GM19193 (cell line): ENCODE data around the gene ARHGAP22.

Experiments used
- POLR2A ChIP-seq: IDR thresholded peaks from 4 replicates; pipeline ENCODE4 v1.6.1; 2011; ENCODE audit not compliant: insufficient read depth, insufficient read length; ENCODE audit errors: extremely low read depth

ARHGAP22 gene

DNA sequence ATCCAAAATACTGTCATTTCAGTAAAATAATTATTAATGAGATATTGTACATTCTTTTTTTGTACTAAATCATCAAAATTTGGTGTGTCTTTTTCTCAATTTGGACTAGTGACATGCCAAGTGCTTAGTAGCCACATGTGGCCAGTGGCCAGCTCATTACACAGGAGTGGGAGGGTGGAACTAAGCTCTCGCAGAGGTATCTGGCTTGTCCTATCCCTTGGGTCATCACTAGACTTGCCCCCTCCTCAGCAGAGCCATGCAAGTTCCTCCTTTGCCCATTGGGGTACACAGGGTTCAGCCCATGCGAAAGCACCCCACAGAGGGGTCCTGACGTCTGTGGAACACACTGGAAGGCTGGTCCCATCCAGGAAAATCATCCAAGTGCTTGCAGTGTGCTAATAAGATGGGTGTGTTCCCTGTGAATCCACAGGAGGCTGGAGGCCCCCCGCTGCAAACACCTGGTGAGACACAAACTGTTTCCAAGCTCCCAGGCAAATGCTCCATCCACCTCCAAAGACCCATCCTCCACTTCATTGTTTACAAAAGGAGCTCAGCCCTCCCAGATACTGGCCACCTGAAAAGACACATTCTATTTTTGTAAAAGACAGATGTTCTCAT lies 1.3 kb downstream of the ARHGAP22 start:
- no peak for TF ChIP-seq POLR2A

DNA sequence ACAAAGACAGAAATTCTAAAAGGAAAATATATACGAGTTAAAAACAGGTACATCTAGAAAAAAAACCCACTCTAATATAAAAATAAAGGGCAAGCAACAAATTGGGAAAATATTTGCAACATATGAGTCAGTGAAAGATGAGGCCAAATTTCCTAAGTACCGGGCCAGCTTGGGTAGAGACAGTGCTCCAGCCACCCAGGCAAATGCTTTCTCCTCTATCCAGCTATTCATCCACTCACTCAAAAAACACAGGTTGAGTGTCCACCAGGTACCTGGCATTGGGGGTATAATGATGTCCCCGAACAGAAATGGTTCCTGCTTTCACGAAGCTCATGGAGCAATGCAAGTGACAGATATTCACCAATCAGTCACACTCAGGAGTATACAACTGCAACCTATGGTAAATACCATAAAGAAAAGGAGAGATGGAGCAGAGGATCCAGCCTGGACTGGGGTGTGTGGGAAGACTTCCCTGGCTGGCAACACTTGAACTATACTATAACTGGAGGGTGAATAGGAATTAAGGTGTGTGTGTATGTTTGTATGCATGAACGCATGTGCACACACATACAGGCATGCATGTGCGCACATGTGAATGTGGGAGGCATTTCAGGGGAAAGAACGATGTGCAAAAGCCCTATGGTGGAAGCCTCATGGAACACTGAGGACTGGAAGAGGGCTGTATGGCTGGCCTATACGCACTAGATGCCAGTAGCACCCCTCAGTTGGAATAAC lies 2.3 kb downstream of the ARHGAP22 start:
- no peak for TF ChIP-seq POLR2A

DNA sequence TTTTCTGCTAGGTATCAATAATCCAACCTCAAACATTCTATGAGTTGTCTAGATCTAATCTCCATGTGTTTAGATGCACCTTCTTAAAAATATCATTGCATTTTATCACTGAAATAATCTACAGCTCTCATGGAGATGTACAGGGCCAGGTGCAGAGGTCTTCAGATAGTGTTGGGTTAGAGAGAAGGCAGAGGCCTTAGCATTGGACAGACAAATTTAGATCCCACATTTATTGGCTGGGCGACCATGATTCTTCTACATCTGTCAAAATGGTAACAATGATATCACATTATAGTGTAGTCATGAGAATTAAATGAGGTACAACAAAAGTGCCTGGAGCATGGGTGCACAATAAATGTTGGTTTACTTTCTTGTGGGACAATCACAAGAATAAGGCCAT lies 3.1 kb downstream of the ARHGAP22 start:
- TF ChIP-seq POLR2A = no peak

DNA sequence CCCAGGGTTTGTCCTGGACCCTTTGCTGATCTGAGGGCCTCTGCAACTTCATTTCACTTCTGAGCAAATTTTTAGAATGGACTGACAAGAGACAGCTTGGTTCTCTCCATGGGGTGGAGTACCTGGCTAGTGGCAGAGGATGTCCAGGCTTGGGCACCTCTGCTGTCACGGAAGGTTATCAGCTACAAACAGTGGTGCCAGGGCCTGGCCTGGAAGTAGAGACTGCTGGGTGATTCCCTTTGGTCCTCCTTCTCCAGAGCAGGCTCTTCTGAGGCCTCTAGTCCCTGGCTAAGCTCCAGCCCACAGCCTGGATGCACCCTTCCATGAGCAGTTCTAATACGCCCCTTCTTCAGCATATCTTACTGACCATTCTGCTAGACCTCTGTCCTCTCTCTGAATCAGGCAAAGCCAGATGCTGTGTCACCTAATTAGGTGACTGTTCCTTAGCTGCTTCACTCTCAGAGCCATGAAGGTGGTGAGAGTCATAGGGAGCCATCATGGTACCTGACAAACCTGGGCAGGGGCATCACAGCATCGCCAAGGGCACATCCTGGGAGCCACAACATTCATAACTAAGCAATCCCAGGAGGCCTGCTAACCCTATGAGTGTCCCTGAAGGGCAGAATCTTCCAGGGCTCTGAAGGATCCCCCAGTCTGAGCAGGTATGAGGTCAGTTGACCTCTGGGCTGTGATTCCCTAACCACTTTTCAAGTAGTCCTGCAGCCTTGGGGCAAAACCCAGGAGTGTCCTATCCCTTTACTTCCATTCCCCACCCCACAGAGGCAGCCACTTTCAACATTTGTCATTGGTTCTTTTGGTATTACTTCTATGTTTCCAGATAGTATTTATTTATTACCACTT lies 4.0 kb downstream of the ARHGAP22 start:
- no peak for TF ChIP-seq POLR2A

DNA sequence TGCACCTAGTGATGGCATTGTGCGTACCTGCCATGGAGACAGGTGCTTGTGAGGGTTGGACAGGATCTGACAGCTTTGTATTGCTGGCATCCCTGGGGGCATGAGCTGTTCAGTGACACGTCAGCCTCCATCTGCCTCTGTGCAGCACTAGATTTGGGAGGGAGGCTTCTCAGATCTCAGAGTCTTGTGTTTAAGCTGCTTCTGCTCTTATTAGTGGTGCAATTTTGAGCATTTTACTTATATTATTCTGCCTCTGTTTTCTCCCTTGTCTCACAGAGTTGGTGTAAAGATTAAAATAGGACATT lies 5.1 kb downstream of the ARHGAP22 start:
- no peak for TF ChIP-seq POLR2A

DNA sequence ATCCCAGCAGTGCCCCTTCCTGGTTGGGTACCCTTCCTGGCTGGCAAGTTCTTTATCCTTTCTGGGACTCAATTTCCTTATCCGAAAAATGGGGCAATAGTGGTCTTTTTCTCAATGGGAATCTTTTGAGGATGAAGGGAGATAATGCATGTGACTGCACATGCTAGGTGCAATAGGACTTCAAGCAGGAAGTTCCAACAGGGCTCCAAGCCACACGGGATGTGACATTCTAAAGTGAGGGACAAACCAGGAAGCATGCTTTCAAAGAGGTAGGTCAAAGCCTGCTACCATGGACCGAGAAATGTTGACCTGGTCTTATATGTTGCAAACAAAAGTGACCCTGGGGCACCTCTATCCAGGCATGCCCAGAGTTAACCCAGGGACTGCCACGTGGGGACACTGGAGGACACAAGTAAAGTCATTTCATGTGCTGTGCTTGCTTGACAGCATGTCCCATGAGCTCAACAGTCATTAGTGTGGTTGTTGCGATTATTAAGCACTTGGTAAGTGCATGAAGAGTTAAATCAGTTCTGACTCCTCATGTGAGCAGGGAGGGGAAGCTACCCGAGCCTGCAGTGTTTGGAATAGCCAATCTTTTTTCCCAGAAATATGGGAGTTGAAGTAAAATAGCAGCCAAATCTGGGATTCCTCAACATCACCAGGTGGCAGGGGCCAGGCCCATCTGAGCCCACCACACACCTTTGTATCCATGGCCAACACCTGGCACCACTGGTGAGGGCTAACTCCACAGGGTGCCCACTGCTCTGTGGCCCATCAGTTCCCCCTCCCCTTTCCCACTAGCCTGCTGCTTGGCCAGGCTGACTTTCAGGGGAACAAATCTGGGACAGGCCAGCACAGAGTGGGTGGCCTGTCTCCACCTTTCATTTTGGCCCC lies 5.7 kb downstream of the ARHGAP22 start:
- TF ChIP-seq POLR2A = no peak

DNA sequence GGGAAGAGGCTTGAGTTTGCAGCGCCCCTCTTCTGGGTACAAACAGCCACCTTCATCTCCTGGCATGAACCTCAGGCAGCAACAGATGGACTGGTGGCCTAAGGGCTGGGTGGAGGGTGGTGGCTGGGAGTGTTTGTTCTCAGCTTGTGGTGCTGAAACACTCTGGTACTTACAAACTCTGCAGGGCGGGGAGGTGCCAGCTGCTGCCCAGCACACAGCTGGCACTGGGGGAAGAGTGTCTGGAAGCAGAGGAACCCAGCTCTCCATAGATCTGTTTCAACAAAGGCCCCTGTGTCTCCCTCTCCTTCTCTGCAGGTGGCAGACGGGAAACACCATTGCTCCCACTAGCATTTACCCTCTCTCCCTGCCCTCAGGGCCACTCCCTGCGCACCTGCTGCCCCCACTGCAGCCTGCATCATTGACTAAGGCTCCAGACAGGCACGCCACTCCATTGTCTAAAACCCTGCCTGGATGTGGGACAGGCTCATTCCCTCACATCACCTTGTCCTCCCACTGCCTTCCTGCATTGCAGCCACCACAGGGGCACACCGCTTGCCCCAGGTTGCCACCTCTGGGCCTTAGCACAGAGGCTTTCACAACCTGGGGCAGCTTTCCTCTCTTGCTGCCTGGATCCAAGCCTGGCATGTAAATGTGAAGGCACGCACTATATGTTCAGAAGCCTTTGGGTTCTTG lies 6.5 kb downstream of the ARHGAP22 start:
- TF ChIP-seq POLR2A = no peak

DNA sequence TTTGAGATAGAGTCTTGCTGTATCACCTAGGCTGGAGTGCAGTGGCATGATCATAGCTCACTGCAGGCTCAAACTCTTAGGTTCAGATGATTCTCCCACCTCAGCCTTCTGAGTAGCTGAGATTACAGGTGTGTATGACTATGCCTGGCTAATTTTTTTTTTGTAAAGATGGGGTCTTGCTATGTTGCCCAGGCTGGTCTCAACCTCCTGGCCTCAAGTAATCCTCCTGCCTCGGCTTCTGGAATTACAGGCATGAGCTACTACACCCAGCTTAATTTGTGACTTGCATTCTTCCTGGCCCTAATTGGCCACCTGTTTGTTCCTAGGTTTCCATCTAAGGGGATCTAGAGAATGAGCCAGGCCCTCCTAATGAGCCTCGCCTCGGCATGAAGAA lies 9.3 kb downstream of the ARHGAP22 start:
- TF ChIP-seq POLR2A = no peak

DNA sequence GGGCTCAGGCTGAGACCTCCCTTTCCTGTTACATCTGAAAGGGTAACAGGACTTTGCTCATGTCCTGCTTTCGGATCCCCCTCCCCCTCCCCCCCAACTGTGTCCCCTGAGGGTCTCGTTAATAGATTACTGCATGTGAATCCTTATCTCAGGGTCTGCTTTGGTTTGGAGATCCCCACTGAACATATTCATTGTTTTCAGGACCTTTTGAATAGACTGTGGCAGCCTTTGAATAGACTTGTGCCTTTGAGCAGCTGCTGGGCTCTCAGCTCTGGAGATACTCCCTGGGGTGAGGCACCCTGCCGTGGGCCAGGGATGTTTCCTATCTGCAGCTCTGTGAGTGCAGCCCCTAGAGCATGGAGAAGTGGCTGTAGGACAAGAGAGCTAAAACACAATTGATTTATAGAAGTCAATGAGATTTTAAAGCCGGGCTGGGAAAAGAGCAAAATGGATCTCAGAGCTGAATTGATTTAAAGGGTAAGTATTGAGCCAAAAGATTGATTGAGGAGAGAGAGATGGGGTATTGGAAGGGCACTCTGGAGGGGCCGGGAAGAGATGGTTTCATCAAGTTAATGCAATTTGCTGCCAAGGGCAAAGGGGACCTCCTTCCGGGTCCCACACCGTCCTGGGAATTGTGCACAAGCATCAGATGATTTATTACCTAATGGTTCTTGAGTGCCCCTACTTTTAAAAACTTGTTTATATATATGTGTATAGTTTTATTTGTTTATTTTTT lies 9.9 kb downstream of the ARHGAP22 start:
- no peak for TF ChIP-seq POLR2A

DNA sequence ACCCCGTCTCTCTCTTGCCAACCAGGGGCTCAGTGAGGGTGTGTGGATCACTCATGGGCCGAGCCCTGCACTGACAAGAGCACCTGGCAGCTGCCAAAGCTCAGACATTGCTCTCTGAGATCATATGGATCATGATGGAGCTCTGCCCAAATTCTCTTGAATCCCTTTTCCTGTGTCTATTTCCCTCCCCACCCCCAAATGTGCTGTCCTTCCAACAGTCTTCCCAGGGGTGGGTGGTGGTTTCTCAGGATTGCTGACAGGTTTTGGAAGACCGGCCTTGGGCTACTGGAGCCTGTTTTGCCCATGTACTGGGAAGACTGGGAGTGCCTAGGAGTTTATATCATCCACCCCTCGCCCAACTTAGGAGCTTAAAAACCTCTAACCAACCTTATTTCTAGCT lies 10.5 kb downstream of the ARHGAP22 start:
- no peak for TF ChIP-seq POLR2A

DNA sequence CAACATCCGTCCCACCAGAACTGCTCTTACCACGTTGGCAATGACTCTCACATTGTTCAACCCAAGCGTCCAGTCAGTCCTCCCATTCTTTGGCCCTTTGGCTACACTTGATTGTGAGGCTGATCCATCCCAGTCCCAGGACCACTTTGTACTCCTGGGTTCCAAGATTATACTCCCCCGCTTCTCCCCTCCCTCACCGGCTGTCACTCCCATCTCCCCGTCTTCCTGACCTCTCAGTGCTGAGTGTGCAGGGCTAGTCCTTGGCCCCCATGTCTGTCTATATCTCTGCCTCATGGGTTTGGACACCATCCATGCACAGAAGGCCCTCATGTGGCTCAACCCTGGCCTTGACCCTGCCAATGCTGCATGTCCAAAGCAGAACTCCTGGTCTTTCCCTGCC lies 12.5 kb downstream of the ARHGAP22 start:
- TF ChIP-seq POLR2A = no peak

DNA sequence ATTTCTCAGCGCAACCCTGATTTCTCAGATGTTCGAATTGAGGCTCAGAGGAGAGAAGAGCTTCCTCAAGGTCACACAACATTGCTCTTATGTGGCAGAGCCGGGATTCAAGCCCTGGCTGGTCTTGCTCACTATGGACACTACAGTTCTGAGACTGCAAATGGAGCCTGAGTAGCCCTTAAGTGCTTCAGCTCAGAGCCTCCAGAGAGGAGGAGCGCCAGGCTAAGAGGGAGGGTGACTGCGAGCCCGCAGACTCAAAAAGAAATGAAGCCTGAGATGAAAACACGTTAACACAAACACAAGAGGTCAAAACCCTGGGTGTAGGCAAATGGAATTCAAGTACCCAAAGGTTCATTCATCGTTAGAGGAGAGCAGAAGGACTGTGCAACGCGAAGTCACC lies 13.9 kb downstream of the ARHGAP22 start:
- TF ChIP-seq POLR2A = no peak

DNA sequence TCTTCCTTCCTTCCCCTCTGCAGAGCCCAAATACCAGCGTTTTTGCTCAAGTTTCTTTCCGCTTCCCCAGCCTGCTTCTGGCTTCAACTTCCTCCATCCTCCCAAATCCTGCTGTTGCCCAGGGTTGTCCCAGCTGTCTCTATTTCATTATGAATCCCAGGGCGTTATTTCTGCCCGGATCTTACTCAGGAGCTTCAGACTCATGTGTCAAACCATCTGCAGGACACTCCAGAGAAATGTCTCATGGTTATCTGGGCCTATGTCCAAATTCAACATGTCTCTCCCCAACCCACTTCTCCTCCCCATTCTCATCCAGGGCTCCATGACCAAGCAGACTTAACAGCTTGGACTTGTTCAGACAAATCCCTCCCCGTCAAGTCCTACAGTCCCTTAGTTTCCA lies 15.6 kb downstream of the ARHGAP22 start:
- TF ChIP-seq POLR2A = no peak

DNA sequence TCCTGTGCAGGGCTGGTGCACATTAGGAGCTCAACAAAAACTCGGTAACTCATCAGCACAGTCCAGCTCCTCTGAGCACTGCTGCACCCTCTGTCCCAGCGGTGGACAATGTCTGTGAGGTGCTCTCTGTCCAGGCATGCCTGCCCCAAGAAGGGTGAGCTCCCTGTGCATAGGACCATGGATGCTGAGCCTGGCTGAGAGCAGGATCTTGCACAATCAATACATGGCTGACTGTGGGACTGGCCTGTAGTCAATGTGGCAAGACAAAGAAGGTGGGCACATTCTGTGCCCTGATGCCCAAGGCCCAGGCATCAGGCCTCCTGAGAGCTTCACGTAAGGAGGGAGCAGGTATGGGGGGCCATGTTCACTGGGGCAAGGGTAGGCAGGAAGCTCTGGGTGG lies 17.1 kb downstream of the ARHGAP22 start:
- TF ChIP-seq POLR2A = no peak

DNA sequence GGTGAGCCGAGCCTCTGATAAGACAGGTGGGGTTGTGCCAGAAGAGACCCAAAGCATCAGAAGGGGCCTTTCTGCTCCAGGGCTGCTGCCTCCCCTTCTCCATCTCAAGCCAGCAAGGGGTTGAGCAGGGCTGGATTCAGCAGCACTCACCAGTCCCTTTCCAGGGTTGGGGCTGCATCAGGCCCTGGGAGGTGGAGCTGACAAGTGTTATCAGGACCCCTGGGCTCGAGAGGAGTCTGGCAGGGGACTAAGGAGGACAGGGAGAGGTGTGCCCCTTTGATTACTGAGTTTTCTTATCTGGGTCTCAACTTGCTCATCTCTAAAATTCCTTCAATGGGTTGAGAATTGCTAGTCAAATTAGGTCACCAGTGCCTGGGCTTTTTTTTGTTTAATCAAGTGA lies 17.8 kb downstream of the ARHGAP22 start:
- no peak for TF ChIP-seq POLR2A

DNA sequence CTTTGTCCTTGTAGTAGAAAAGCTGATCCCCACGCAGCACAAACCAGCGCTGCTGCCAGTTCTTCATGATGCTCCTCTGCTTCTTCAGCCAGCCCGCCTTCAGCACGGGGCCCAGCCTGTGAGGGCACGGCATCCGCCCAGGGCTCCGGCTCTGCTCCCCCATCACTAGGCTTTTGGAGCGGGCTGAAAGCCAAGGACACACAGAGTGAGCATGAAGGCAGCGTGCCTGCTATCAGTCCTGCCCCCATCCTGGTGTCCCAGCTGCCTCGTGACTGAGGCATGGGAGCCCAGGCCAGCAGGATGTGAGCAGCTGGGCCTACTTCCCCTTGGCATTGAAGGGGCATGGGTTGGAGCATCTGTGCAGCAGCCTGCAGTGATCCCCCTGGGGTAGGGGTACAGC lies 21.9 kb downstream of the ARHGAP22 start:
- TF ChIP-seq POLR2A = no peak
